ENCODE data around the gene CEP135.

Gene CEP135

GRCh38 chr4:55926610-55927009 is 22.1 kb upstream of the CEP135 start:
- no peak overlapping the region for H3K4me3 ChIP-seq (IDR thresholded peaks at IDR 0.05; ENCODE audit: insufficient read depth, low read depth, low read length)
- no peaks in the 10 kb centered on the region for H3K27me3 ChIP-seq (ENCODE audit: insufficient read depth, low read depth)
- no peaks in the 10 kb centered on the region for H3K4me1 ChIP-seq (ENCODE audit: low read depth, poor library complexity, severe bottlenecking)
- no peaks in the 10 kb centered on the region for H3K36me3 ChIP-seq (ENCODE audit: insufficient read depth)
- H4K20me1 ChIP-seq (ENCODE audit: insufficient read depth), result no peaks in the 10 kb centered on the region
- no peaks in the 10 kb centered on the region for H3K79me2 ChIP-seq (ENCODE audit: insufficient read depth, low read depth)
- no peak overlapping the region for H3K4me2 ChIP-seq
- H3K9ac ChIP-seq, result no peak overlapping the region
- no peak overlapping the region for H2AFZ ChIP-seq (ENCODE audit: low read depth)
- H3K27ac ChIP-seq, result no peak overlapping the region
- no peak for TF ChIP-seq CTCF (conservative IDR thresholded peaks at IDR 0.05; ENCODE audit: low read depth, low read length)

- H3K79me2 ChIP-seq (ENCODE audit: insufficient read depth, low read depth), result no peaks in the 10 kb centered on the region
- TF ChIP-seq CTCF (conservative IDR thresholded peaks at IDR 0.05; ENCODE audit: low read depth, low read length), result no peak
- H3K36me3 ChIP-seq (ENCODE audit: insufficient read depth), result no peaks in the 10 kb centered on the region
- no peak overlapping the region for H2AFZ ChIP-seq (ENCODE audit: low read depth)
- no peaks in the 10 kb centered on the region for H3K27me3 ChIP-seq (ENCODE audit: insufficient read depth, low read depth)
- H3K4me3 ChIP-seq (IDR thresholded peaks at IDR 0.05; ENCODE audit: insufficient read depth, low read depth, low read length), result no peak overlapping the region
- H4K20me1 ChIP-seq (ENCODE audit: insufficient read depth), result no peaks in the 10 kb centered on the region
- H3K4me1 ChIP-seq (ENCODE audit: low read depth, poor library complexity, severe bottlenecking), result no peaks in the 10 kb centered on the region
- no peak overlapping the region for H3K27ac ChIP-seq
- H3K9ac ChIP-seq, result no peak overlapping the region
- no peak overlapping the region for H3K4me2 ChIP-seq
Measured at GRCh38 chr4:55927803-55928437, 20.8 kb upstream of the CEP135 start.

- Histone ChIP-seq H3K27ac (no peak overlapping the region), H3K9ac (no peak overlapping the region), H3K27me3 (ENCODE audit: insufficient read depth, low read depth) (no peaks in the 10 kb centered on the region), H4K20me1 (ENCODE audit: insufficient read depth) (no peaks in the 10 kb centered on the region), H3K36me3 (ENCODE audit: insufficient read depth) (no peaks in the 10 kb centered on the region), H2AFZ (ENCODE audit: low read depth) (no peak overlapping the region), H3K4me3 (IDR thresholded peaks at IDR 0.05; ENCODE audit: insufficient read depth, low read depth, low read length) (no peak overlapping the region), H3K4me1 (ENCODE audit: low read depth, poor library complexity, severe bottlenecking) (no peaks in the 10 kb centered on the region), H3K4me2 (no peak overlapping the region), H3K79me2 (ENCODE audit: insufficient read depth, low read depth) (no peaks in the 10 kb centered on the region)
- no peak for TF ChIP-seq CTCF (conservative IDR thresholded peaks at IDR 0.05; ENCODE audit: low read depth, low read length)
Measured at GRCh38 chr4:55928846-55929245, 19.9 kb upstream of the CEP135 start.

- Histone ChIP-seq H3K4me3 (IDR thresholded peaks at IDR 0.05; ENCODE audit: insufficient read depth, low read depth, low read length) (no peak overlapping the region), H3K9ac (no peak overlapping the region), H3K4me2 (no peak overlapping the region), H3K27me3 (ENCODE audit: insufficient read depth, low read depth) (no peaks in the 10 kb centered on the region), H3K36me3 (ENCODE audit: insufficient read depth) (no peaks in the 10 kb centered on the region), H3K27ac (no peak overlapping the region), H2AFZ (ENCODE audit: low read depth) (no peak overlapping the region), H3K4me1 (ENCODE audit: low read depth, poor library complexity, severe bottlenecking) (no peaks in the 10 kb centered on the region), H3K79me2 (ENCODE audit: insufficient read depth, low read depth) (no peaks in the 10 kb centered on the region), H4K20me1 (ENCODE audit: insufficient read depth) (no peaks in the 10 kb centered on the region)
- TF ChIP-seq CTCF (conservative IDR thresholded peaks at IDR 0.05; ENCODE audit: low read depth, low read length), result no peak
Measured at GRCh38 chr4:55931043-55931442, 17.7 kb upstream of the CEP135 start.
